ENCODE results near the gene CLEC2A. TPM values are rescaled to one million over a fixed set of nuclear protein-coding genes. Genes with fewer than 3 reads are reported as not detected.

The CLEC2A gene
- total and polyA plus RNA-seq, 11 donors: not detected

GRCh38 chr12:9867531-9867930 is 64.6 kb downstream of the CLEC2A start:
- intact Hi-C loops (cut with DNase I): no loop called here
- 42 to 46% (median 43%) methylated on average over 4 of the region's 4 CpGs for WGBS, 4 donors

GRCh38 chr12:9866860-9867269 is 65.3 kb downstream of the CLEC2A start:
- no peak for DNase-seq
- Histone ChIP-seq H3K4me3 (peak overlapping the region in 11 of 12 donors; percentile 31 to 72 (median 52)), H3K27me3 (no peaks in the 10 kb centered on the region), H3K36me3 (peaks cover 0 to 3% (median 0%) of the 10 kb centered on the region in 9 donors), H3K4me1 (peaks cover 0 to 37% (median under 1%) of the 10 kb centered on the region in 12 donors), H3K27ac (peak overlapping the region in 11 of 12 donors; percentile 4 to 95 (median 79)), H3K9me3 (peaks cover 0 to 21% (median 5%) of the 10 kb centered on the region in 12 donors)
- ATAC-seq: no peak
- intact Hi-C loops (cut with DNase I): no loop called here
- WGBS, 4 donors: 48 to 65% (median 58%) methylated on average over 4 of the region's 4 CpGs
- TF ChIP-seq CTCF (IDR thresholded peaks at IDR 0.05) (no peak), POLR2A (IDR thresholded peaks at IDR 0.05) (no peak)

More at GRCh38 chr12:9867531-9867930, 64.6 kb downstream of the CLEC2A start:
- ATAC-seq: no peak
- H3K4me1 ChIP-seq: peaks cover 0 to 37% (median 2%) of the 10 kb centered on the region in 12 donors
- H3K27me3 ChIP-seq: no peaks in the 10 kb centered on the region
- DNase-seq: no peak
- TF ChIP-seq POLR2A (IDR thresholded peaks at IDR 0.05) (no peak), CTCF (IDR thresholded peaks at IDR 0.05) (no peak)
- H3K27ac ChIP-seq: peak overlapping the region in 10 of 12 donors; percentile 4 to 95 (median 80)
- H3K9me3 ChIP-seq: peaks cover 0 to 21% (median 5%) of the 10 kb centered on the region in 12 donors
- no peaks in the 10 kb centered on the region for H3K36me3 ChIP-seq
- H3K4me3 ChIP-seq: peak overlapping the region in 11 of 12 donors; percentile 31 to 72 (median 52)

GRCh38 chr12:9864913-9865675 is 67.1 kb downstream of the CLEC2A start:
- WGBS, 4 donors: 56 to 72% (median 64%) methylated on average over 4 of the region's 4 CpGs
- ATAC-seq: no peak

More at GRCh38 chr12:9864913-9865675, 67.1 kb downstream of the CLEC2A start:
- peaks cover 0 to 41% (median 0%) of the 10 kb centered on the region in 12 donors for H3K4me1 ChIP-seq
- DNase-seq: no peak
- H3K27ac ChIP-seq: peak overlapping the region in 4 of 12 donors; percentile 8 to 95 (median 48)
- peak overlapping the region in 9 of 12 donors; percentile 13 to 72 (median 60) for H3K4me3 ChIP-seq
- peaks cover 0 to 21% (median 5%) of the 10 kb centered on the region in 12 donors for H3K9me3 ChIP-seq
- TF ChIP-seq CTCF (IDR thresholded peaks at IDR 0.05) (no peak), POLR2A (IDR thresholded peaks at IDR 0.05) (no peak)
- peaks cover 0 to 3% (median 0%) of the 10 kb centered on the region in 9 donors for H3K36me3 ChIP-seq
- H3K27me3 ChIP-seq: no peaks in the 10 kb centered on the region
- intact Hi-C loops (cut with DNase I): no loop called here

Other genes with a start within 250 kb of the CLEC2A start
- 1 to 10 TPM in 1 of 9 donors, under 1 TPM in 1, not detected in 7; 0.93 to 4.6 TPM for gene CLECL1, start 199.3 kb downstream of the CLEC2A start, total RNA-seq
- gene CLECL1, start 199.3 kb downstream of the CLEC2A start, polyA plus RNA-seq: not detected
- 1 to 10 TPM in 2 of 9 donors, under 1 TPM in 4, not detected in 3; 0.16 to 6.4 (median 0.52) TPM for gene CD69, start 171.5 kb downstream of the CLEC2A start, total RNA-seq
- gene CD69, start 171.5 kb downstream of the CLEC2A start, polyA plus RNA-seq: under 1 TPM; 0.30 to 0.53 TPM
- 1 to 10 TPM in 1 of 9 donors, under 1 TPM in 6, not detected in 2; 0.30 to 1.1 (median 0.56) TPM for gene KLRF1, start 104.9 kb downstream of the CLEC2A start, total RNA-seq
- gene KLRF1, start 104.9 kb downstream of the CLEC2A start, polyA plus RNA-seq: under 1 TPM; 0.08 to 0.76 TPM
- 10 to 100 TPM in 1 of 9 donors, 1 to 10 TPM in 8; 2.7 to 18.8 (median 4.5) TPM for gene CLEC2B, start 63.0 kb downstream of the CLEC2A start, total RNA-seq
- 1 to 10 TPM; 3.7 to 5.2 TPM for gene CLEC2B, start 63.0 kb downstream of the CLEC2A start, polyA plus RNA-seq
- not detected for gene KLRF2, start 50.9 kb downstream of the CLEC2A start, total RNA-seq
- gene KLRF2, start 50.9 kb downstream of the CLEC2A start, polyA plus RNA-seq: not detected
- gene CLEC12A, start 39.0 kb upstream of the CLEC2A start, total RNA-seq: 10 to 100 TPM in 2 of 9 donors, 1 to 10 TPM in 2, under 1 TPM in 3, not detected in 2; 0.20 to 16.8 (median 1.3) TPM
- gene CLEC12A, start 39.0 kb upstream of the CLEC2A start, polyA plus RNA-seq: 1 to 10 TPM in 1 of 2 donors, under 1 TPM in 1; 0.27 to 1.1 TPM
- gene CLEC1B, start 66.8 kb upstream of the CLEC2A start, total RNA-seq: not detected
- not detected for gene CLEC1B, start 66.8 kb upstream of the CLEC2A start, polyA plus RNA-seq
- under 1 TPM in 2 of 9 donors, not detected in 7; 0.43 to 0.59 TPM for gene CLEC12B, start 78.3 kb upstream of the CLEC2A start, total RNA-seq
- not detected for gene CLEC12B, start 78.3 kb upstream of the CLEC2A start, polyA plus RNA-seq
- gene CLEC9A, start 98.3 kb upstream of the CLEC2A start, total RNA-seq: under 1 TPM in 4 of 9 donors, not detected in 5; 0.12 to 0.24 (median 0.22) TPM
- gene CLEC9A, start 98.3 kb upstream of the CLEC2A start, polyA plus RNA-seq: under 1 TPM in 1 of 2 donors, not detected in 1; 0.04 TPM
- gene CLEC1A, start 166.6 kb upstream of the CLEC2A start, total RNA-seq: 1 to 10 TPM; 1.2 to 7.3 (median 2.5) TPM
- gene CLEC1A, start 166.6 kb upstream of the CLEC2A start, polyA plus RNA-seq: 1 to 10 TPM; 2.5 to 3.1 TPM
- 10 to 100 TPM in 1 of 9 donors, 1 to 10 TPM in 6, under 1 TPM in 2; 0.83 to 31.5 (median 1.9) TPM for gene CLEC7A, start 197.8 kb upstream of the CLEC2A start, total RNA-seq
- 1 to 10 TPM; 1.1 to 2.7 TPM for gene CLEC7A, start 197.8 kb upstream of the CLEC2A start, polyA plus RNA-seq
- gene OLR1, start 239.8 kb upstream of the CLEC2A start, total RNA-seq: 1 to 10 TPM in 2 of 9 donors, under 1 TPM in 5, not detected in 2; 0.34 to 1.6 (median 0.81) TPM
- gene OLR1, start 239.8 kb upstream of the CLEC2A start, polyA plus RNA-seq: under 1 TPM; 0.07 to 0.38 TPM
- under 1 TPM in 1 of 9 donors, not detected in 8; 0.53 TPM for gene TMEM52B, start 246.7 kb upstream of the CLEC2A start, total RNA-seq
- under 1 TPM in 1 of 2 donors, not detected in 1; 0.03 TPM for gene TMEM52B, start 246.7 kb upstream of the CLEC2A start, polyA plus RNA-seq

Measured in heart left ventricle (tissue), 16 donors.